Mesodermal cell (in vitro differentiated cells): ENCODE data around the gene FAM89B.

ENCODE experiments used
- H3K27ac ChIP-seq: 2 replicates; pipeline ENCODE4 v1.7.0; 2013; ENCODE audit warnings: mild to moderate bottlenecking, low read depth, low read length, moderate library complexity; ENCODE audit not compliant: severe bottlenecking
- H3K36me3 ChIP-seq: 2 replicates; pipeline ENCODE4 v1.7.1; 2013; ENCODE audit warnings: mild to moderate bottlenecking, low read length, moderate library complexity; ENCODE audit not compliant: control insufficient read depth, insufficient read depth
- H3K4me1 ChIP-seq: one replicate; pipeline ENCODE4 v1.7.1; 2013; ENCODE audit warnings: mild to moderate bottlenecking, low read length; ENCODE audit not compliant: insufficient read depth, control insufficient read depth, poor library complexity, severe bottlenecking
- H3K4me3 ChIP-seq: 2 replicates; pipeline ENCODE4 v1.7.0; 2013; ENCODE audit warnings: low read length, control low read depth, mild to moderate bottlenecking; ENCODE audit not compliant: insufficient read depth, poor library complexity, severe bottlenecking; ENCODE audit errors: extremely low read depth
- H3K9me3 ChIP-seq: 2 replicates; pipeline ENCODE4 v1.7.1; 2013; ENCODE audit warnings: mild to moderate bottlenecking, low read length, moderate library complexity; ENCODE audit not compliant: control insufficient read depth
- WGBS, 2 experiments: methylation state at CpG; one replicate each; pipeline ENCODE4 v1.1.5; 2013; ENCODE audit warnings: missing lambda C conversion rate in 2 of 2; ENCODE audit not compliant: insufficient coverage in 2 of 2; 5-methylcytosine and 5-hydroxymethylcytosine counted together

FAM89B gene

DNA sequence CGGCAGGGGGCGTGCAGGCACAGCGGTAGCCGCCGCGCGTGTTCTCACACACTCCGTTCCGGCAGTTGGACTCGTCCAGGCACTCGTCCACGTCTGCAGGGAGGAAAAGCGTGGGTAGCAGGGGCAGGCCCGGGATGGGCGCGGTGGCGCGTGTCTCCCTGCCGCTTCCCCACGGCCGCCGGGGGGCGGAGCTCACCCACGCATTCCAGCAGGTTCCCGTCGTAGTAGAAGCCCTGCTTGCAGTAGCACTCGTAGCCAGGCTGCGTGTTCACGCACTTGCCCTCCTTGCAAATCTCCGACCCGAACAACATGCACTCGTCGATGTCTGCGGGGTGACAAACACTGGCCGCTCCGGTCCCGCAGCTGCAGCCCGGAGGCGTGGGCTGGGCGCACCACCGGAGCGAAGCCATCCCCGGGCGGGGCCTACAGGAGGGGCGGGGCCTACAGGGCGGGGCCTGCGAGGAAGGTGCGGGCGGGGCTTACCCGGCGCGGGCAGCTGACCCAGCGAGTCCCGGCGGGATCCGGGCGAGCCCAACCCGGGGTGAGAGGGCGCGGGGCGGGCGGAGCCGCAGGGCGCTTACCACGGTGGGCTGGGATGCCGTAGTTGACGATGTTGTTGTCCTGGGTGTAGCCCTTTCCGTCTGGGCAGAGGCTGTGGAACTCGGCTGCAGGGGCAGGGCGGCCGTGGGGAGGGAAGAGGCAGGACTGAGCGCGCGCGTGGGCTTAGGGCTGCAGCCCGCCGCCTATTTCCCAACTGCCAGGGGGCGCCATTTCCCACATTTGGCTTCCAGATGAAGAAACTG is 31.8 kb upstream of the FAM89B start:
- H3K4me3 ChIP-seq = peak overlapping the region; percentile 34

DNA sequence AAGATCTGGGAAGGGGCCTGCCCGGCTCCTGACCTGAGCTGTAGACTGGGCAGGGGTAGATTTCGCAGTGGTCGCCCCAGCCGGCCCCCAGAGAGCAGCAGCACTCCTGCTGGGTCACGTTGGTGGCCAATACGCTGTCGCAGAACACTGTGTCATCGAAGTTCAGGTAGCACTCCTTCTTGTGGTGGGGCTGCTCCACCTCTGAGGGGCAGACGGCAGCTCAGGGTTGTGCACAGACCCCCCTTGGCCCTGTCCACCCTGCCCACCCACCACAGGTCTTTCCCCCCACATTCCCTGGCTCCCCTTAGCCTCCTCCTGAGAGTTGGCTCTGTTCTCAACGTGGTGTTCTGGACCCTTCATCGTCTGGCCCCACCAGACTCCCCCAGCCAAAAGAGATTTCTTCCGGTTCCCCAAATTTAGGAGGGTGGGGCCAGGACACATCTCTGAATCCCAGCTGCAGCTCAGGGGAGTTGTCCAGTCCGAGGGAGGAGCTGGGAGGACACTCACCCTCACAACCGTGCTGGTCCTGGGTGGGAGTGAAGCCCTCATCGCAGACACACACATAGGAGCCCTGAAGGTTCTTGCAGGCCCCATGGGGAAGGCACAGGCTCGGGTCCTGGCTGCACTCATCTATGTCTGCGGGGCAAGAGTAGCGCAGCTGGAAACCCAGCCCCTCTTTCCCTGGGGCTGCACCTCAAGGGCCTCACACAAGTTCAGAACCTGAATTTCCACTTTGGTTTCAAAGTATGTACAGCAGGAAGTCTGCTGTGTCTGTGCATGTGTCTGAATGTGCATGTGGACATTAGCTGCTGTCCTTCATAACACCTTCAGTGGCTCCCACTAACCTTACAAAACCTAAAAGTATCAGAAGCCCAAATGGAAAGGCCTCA is 31.0 kb upstream of the FAM89B start:
- Histone ChIP-seq H3K36me3 (peaks cover 22% of the 10 kb centered on the region), H3K4me1 (no peaks in the 10 kb centered on the region), H3K27ac (no peak overlapping the region), H3K4me3 (peak overlapping the region; percentile 34), H3K9me3 (no peaks in the 10 kb centered on the region)
- 43 to 50% methylated on average over 14 to 15 of the region's 18 CpGs for WGBS, 2 experiments

More for the DNA sequence above, 31.8 kb upstream of the FAM89B start:
- no peaks in the 10 kb centered on the region for H3K9me3 ChIP-seq
- 2% methylated on average over 58 to 65 of the region's 78 CpGs for WGBS, 2 experiments
- H3K36me3 ChIP-seq = peaks cover 26% of the 10 kb centered on the region
- H3K27ac ChIP-seq = no peak overlapping the region
- H3K4me1 ChIP-seq = no peaks in the 10 kb centered on the region

DNA sequence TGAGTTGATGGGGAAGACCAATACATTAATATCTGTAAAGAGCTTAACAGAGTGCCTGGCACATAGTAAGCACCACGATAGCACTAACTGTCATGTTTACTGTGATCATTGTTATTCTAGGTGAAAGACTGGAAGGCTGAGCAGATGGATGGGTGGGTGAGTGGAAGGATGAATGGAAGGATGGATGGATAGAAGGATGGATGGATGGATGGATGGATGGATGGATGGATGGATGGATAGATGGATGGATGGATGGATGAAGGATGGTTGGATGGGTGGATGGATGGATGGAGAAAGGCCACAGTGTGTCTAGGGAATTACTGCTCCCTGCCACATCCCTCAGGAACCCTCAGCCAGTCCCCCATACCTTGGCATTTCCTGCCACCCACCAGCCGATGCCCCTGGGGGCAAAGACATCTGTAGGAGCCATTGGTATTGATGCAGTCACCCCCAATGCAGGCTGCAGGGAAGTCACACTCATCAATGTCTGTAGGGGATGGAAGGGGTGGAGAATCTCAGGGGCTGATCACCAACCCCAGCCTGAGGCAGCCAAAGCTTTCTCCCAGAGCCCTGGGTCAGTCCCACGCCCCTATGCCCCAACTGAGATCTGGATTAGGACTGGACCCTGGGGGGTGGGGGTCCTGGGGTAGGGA is 29.5 kb upstream of the FAM89B start:
- Histone ChIP-seq H3K9me3 (no peaks in the 10 kb centered on the region), H3K36me3 (peaks cover 9% of the 10 kb centered on the region), H3K27ac (no peak overlapping the region), H3K4me1 (no peaks in the 10 kb centered on the region), H3K4me3 (no peak overlapping the region)
- 93 to 100% methylated on average over 1 of the region's 3 CpGs for WGBS, 2 experiments

DNA sequence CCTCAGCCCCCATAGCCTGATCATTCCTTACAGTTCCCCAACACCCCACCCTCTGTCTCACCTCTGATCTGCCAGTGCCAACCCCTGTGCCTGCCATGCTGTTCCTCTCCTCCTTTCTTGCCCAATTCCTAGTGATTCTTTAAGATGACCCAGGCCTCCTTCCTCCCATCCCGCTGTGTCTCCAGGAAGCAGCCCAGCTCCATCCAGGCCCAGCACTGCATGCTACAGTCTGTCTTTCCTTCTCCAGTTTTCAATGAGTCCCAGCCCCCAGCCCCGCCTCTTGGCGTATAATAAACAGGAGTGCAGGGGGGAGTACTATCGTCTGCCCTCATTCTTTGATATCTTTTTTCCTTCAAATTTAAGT is 26.5 kb upstream of the FAM89B start:
- no peak overlapping the region for H3K4me3 ChIP-seq
- H3K4me1 ChIP-seq = no peaks in the 10 kb centered on the region
- H3K27ac ChIP-seq = no peak overlapping the region
- no peaks in the 10 kb centered on the region for H3K9me3 ChIP-seq
- no peaks in the 10 kb centered on the region for H3K36me3 ChIP-seq
- 50 to 53% methylated on average over 1 to 3 of the region's 4 CpGs for WGBS, 2 experiments

DNA sequence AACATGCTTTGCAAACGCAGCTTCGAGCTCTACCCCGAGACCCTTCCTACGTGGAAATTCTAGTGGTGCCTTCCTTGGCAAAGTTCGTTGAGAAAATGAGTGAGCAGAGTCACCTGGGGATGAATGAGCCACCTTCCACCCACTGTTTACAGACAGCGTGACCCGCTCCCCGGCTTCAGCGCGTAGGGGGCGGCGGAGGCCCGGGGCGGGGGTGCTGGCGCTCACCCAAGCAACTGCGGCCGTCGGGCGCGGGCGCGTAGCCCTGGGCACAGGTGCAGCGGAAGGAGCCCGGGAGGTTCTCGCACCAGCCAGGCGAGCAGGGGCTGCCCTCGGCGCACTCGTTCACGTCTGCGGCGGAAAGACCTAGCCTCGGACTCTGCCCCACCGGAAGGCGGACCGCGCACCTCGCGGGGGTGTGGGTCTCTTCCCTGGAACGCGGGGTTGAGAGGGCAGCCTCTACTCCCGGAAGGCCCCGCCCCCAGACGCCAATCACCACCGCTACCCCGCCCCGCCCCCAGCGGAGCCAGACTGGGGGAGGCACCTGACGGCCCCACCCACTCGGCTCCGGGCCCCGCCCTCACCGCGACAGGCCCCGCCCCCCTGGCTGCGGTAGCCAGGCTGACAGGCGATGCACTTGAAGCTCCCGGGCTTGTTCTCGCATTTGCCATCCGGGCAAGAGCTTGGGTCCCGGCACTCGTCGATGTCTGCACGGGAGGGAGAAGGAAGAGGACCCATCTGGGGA is 25.9 kb upstream of the FAM89B start:
- peak overlapping the region; percentile 18 for H3K4me3 ChIP-seq
- H3K4me1 ChIP-seq = no peaks in the 10 kb centered on the region
- no peak overlapping the region for H3K27ac ChIP-seq
- WGBS, 2 experiments = 5 to 7% methylated on average over 30 to 56 of the region's 64 CpGs
- H3K36me3 ChIP-seq = no peaks in the 10 kb centered on the region
- H3K9me3 ChIP-seq = no peaks in the 10 kb centered on the region

DNA sequence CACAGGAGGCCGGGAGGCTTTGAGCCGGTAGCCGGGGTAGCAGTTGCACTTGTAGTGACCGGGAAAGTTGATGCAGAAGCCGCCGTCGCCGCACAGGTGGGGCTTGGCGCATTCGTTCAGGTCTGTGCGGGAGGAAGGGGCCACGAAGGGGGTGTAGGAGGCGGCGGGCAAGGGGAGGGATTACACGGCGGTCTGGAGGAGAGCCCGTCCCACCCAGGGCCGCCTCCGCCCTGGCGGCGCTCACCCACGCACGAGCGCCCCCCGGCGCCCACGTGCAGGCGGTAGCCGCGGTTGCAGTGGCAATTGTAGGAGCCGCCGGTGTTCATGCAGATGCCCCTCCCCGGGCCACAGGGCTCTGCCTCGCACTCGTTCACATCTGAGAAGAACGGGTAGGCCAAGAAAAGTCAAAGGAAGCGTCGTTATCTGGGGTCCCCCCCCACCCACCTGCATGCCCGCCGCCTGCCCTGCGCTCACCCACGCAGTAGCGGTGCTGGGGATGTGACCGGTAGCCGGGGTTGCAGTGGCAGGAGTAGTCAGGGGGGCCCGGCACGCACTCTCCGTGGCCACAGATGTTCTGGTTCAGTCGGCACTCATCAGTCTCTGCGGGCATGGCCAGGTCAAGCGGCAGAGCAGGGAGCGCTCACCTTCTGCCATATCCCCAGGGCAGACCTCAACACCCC is 24.8 kb upstream of the FAM89B start:
- no peaks in the 10 kb centered on the region for H3K36me3 ChIP-seq
- no peaks in the 10 kb centered on the region for H3K9me3 ChIP-seq
- WGBS, 2 experiments = 55 to 73% methylated on average over 35 to 46 of the region's 52 CpGs
- H3K4me3 ChIP-seq = no peak overlapping the region
- no peaks in the 10 kb centered on the region for H3K4me1 ChIP-seq
- H3K27ac ChIP-seq = no peak overlapping the region

DNA sequence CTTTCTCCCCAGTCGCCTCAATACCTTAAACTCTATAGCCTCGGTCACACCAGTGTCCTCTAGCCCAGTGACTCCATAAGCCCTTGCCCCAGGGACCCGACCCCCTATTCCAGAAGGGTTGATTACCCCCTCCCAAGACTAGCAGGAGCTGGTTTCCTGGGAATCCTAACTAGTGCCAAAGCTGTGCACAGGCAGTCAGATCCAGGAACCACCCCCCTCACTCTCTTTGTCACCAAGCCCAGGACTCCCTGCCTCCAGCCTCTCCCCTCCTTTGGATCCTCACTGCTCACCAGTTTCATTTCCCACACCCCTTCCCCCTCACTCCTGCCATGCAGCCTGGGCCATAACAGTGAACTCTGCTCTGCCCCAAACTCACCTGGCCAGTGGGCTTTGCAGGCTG is 23.9 kb upstream of the FAM89B start:
- H3K27ac ChIP-seq = no peak overlapping the region
- 92 to 96% methylated on average over 3 of the region's 3 CpGs for WGBS, 2 experiments
- no peaks in the 10 kb centered on the region for H3K4me1 ChIP-seq
- no peaks in the 10 kb centered on the region for H3K9me3 ChIP-seq
- no peak overlapping the region for H3K4me3 ChIP-seq
- H3K36me3 ChIP-seq = no peaks in the 10 kb centered on the region

DNA sequence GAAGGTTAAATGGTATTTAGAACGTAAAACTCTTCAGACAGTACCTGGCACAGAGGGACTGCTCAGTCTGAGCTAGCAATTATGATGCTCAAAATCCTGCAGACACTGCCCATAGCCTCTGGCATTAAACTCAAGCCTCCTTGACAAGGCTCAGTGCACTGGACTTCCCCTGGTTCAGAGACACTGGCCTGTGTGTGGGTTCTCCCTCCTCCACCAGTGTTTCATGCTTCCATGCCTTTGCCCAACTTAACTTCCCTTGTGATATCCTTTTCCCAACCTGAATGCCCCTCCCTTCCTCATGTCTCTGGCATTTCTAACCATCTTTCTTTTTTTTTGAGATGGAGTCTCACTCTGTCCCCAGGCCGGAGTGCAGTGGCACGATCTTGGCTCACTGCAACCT is 23.2 kb upstream of the FAM89B start:
- Histone ChIP-seq H3K4me3 (no peak overlapping the region), H3K27ac (no peak overlapping the region), H3K4me1 (peaks cover 6% of the 10 kb centered on the region), H3K36me3 (no peaks in the 10 kb centered on the region), H3K9me3 (no peaks in the 10 kb centered on the region)
- 86 to 100% methylated on average over 1 of the region's 3 CpGs for WGBS, 2 experiments

DNA sequence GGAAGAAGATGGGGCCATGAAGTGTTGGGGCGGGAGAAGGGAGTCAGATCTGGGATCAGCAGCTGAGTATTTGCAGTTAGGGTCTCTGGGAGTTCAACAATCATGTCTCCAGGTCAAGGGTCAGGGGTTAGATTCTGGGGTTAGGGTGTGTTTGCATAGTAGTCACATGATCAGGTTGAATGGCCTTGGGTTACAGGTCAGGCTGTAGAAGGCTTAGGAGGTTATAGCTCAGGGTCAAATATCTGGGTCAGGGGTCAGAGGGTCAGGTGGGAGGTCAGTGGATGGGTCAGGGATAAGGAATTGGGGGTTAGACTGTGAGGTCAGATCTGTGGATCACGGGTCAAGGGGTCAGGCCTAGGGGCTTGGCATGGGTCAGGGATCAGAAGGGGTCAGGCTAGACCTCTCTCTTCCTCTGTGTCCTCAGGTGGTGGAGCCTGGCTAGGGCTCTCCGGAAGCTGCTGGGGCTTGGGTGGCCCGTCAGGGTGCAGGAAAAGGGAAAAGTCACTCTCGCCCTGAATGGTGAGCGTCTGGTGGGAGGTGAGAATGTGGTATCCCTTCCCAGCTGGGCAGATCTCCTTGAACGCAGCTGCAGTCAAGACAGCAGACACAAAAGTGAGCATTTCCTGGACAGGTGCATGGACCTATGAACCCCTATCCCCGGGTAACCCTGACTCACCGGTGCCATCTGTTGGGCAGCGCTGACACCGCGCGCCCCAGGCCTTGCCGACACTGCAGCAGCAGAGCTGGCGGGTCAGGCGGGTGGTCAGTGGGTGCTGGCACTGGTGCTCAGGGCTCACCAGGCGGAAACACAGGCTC is 20.6 kb upstream of the FAM89B start:
- H3K9me3 ChIP-seq = no peaks in the 10 kb centered on the region

More for the DNA sequence above, 20.6 kb upstream of the FAM89B start:
- Histone ChIP-seq H3K27ac (no peak overlapping the region), H3K4me1 (peaks cover 20% of the 10 kb centered on the region), H3K36me3 (no peaks in the 10 kb centered on the region), H3K4me3 (no peak overlapping the region)
- 65 to 67% methylated on average over 16 to 17 of the region's 17 CpGs for WGBS, 2 experiments
